Endothelial cell of umbilical vein (primary cell): ENCODE data around the gene JARID2. TPM values are rescaled to one million over a fixed set of nuclear protein-coding genes. Genes with fewer than 3 reads are reported as not detected.

ENCODE experiments used
- BruUV-seq: library from RNA; stranded (reverse); fragments of 400-500 nt; replicated peaks from 2 replicates; lab custom pipeline; 2021; lab: Mats Ljungman, UMichigan
- CTCF ChIA-PET: fragments of 300-600, 350-600 bp; sonication (Branson Sonifier 250); formaldehyde crosslinking; loops from one replicate; lab custom pipeline; 2021; ENCODE audit warnings: antibody characterized with exemption, inconsistent platforms; lab: Charles Lee
- POLR2A ChIA-PET: fragments of 300-600, 350-600 bp; sonication (Branson Sonifier 250); formaldehyde crosslinking; loops from one replicate; lab custom pipeline; 2021; ENCODE audit warnings: antibody characterized with exemption, inconsistent platforms; lab: Charles Lee
- DNase-seq: peaks from one replicate; pipeline ENCODE4 v3.0.0-alpha.2; 2011; ENCODE audit warnings: low read depth, low spot score
- FAIRE-seq: peaks from 2 replicates; lab custom pipeline; 2011; peaks lifted over from hg19 to GRCh38; lab: Jason Lieb, UNC
- H2AFZ ChIP-seq: 2 replicates; pipeline ENCODE4 v1.6.0; 2012; ENCODE audit warnings: low read depth, low read length, control low read depth, inconsistent platforms
- H3K27ac ChIP-seq: 2 replicates; pipeline ENCODE4 v1.5.1; 2011; ENCODE audit warnings: low read depth, mild to moderate bottlenecking, control low read depth, low read length, moderate library complexity; ENCODE audit not compliant: insufficient read depth
- H3K27me3 ChIP-seq, 2 experiments: 2 replicates each; pipeline versions ENCODE4 v1.6.0 to v1.6.1; 2011; ENCODE audit warnings: low read length in 2 of 2, mixed read lengths in 1 of 2; ENCODE audit not compliant: control insufficient read depth in 2 of 2, insufficient read depth in 2 of 2
- H3K36me3 ChIP-seq, 2 experiments: 2 replicates in 1 of 2; 3 replicates in 1 of 2; pipeline ENCODE4 v1.5.1; 2011; ENCODE audit warnings: low read length in 2 of 2, mild to moderate bottlenecking in 1 of 2, moderate library complexity in 1 of 2; ENCODE audit not compliant: control insufficient read depth in 2 of 2, insufficient read depth in 2 of 2; ENCODE audit errors: extremely low read depth in 1 of 2
- H3K4me1 ChIP-seq: 3 replicates; pipeline ENCODE4 v1.5.1; 2011; ENCODE audit warnings: mild to moderate bottlenecking, low read length; ENCODE audit not compliant: control insufficient read depth, insufficient read depth; ENCODE audit errors: extremely low read depth
- H3K4me2 ChIP-seq: 2 replicates; pipeline ENCODE4 v1.6.1; 2011; ENCODE audit warnings: low read length, control low read depth, mixed read lengths; ENCODE audit not compliant: insufficient read depth
- H3K4me3 ChIP-seq, 3 experiments: fragments of 200-600 bp in 1 of 3; sonication (generic), shearing (Covaris generic) in 1 of 3; replicated peaks in 1 of 3; 2 replicates each; pipeline ENCODE4 v1.5.1; 2011 to 2016; ENCODE audit warnings: control low read depth in 3 of 3, low read length in 3 of 3, mild to moderate bottlenecking in 2 of 3, inconsistent platforms in 1 of 3, low read depth in 1 of 3, moderate library complexity in 1 of 3; ENCODE audit not compliant: insufficient read depth in 1 of 3
- H3K79me2 ChIP-seq: 2 replicates; pipeline ENCODE4 v1.6.0; 2012; ENCODE audit warnings: low read length, inconsistent platforms; ENCODE audit not compliant: control insufficient read depth, insufficient read depth
- H3K9ac ChIP-seq: replicated peaks from 2 replicates; pipeline ENCODE3; 2011; ENCODE audit warnings: low read length, control low read depth; ENCODE audit not compliant: insufficient read depth; ENCODE audit errors: extremely low read depth
- H3K9me1 ChIP-seq: replicated peaks from 3 replicates; pipeline ENCODE4 v1.6.0; 2011; ENCODE audit warnings: mild to moderate bottlenecking, low read length; ENCODE audit not compliant: control insufficient read depth, insufficient read depth; ENCODE audit errors: extremely low read depth
- H3K9me3 ChIP-seq: replicated peaks from 2 replicates; pipeline ENCODE4 v1.5.1; 2012; ENCODE audit warnings: low read length, inconsistent platforms; ENCODE audit not compliant: control insufficient read depth, insufficient read depth
- H4K20me1 ChIP-seq: replicated peaks from 2 replicates; pipeline ENCODE3; 2011; ENCODE audit warnings: mild to moderate bottlenecking, low read length; ENCODE audit not compliant: control insufficient read depth, insufficient read depth; ENCODE audit errors: extremely low read depth
- CTCF ChIP-seq, 2 donors: IDR thresholded peaks; 1 replicate in 1 of 2; 2 replicates in 1 of 2; pipeline ENCODE4 v1.5.1; 2011; ENCODE audit warnings: low read length in 2 of 2, mild to moderate bottlenecking in 2 of 2, moderate library complexity in 2 of 2, control low read depth in 1 of 2, inconsistent platforms in 1 of 2, low read depth in 1 of 2; ENCODE audit not compliant: insufficient read depth in 1 of 2; ENCODE audit errors: extremely low read depth in 1 of 2
- EZH2 ChIP-seq: IDR thresholded peaks from 2 replicates; pipeline ENCODE4 v1.6.1; 2012; ENCODE audit warnings: borderline replicate concordance, low read depth, mild to moderate bottlenecking, moderate library complexity, low read length, inconsistent platforms; ENCODE audit not compliant: severe bottlenecking
- FOS ChIP-seq: IDR thresholded peaks from 2 replicates; pipeline ENCODE4 v1.6.1; 2011; ENCODE audit warnings: mild to moderate bottlenecking, low read length, moderate library complexity, borderline replicate concordance; ENCODE audit not compliant: insufficient read depth
- GATA2 ChIP-seq: IDR thresholded peaks from 2 replicates; pipeline ENCODE4 v1.7.0; 2011; ENCODE audit warnings: low read depth, mild to moderate bottlenecking, moderate library complexity, mixed read lengths, low read length; ENCODE audit not compliant: insufficient read length, insufficient read depth
- JUN ChIP-seq: IDR thresholded peaks from 2 replicates; pipeline ENCODE4 v1.6.1; 2011; ENCODE audit warnings: borderline replicate concordance, low read depth; ENCODE audit not compliant: insufficient read length, insufficient read depth
- MAX ChIP-seq: IDR thresholded peaks from 2 replicates; pipeline ENCODE4 v1.6.1; 2011; ENCODE audit not compliant: insufficient read depth, insufficient read length
- MYC ChIP-seq: IDR thresholded peaks from one replicate; pipeline ENCODE4 v1.6.1; 2011; ENCODE audit warnings: mild to moderate bottlenecking, low read depth, low read length
- POLR2A ChIP-seq: IDR thresholded peaks from 2 replicates; pipeline ENCODE4 v1.6.1; 2012; ENCODE audit warnings: low read depth, mild to moderate bottlenecking, control low read depth, low read length
- POLR2AphosphoS5 ChIP-seq: IDR thresholded peaks from 2 replicates; pipeline ENCODE4 v1.6.1; 2012; ENCODE audit warnings: low read depth, mild to moderate bottlenecking, control low read depth, low read length, moderate library complexity; ENCODE audit not compliant: insufficient read depth
- dilution Hi-C: fragments of 300-500 bp; cut with MboI; formaldehyde crosslinking; loops from one replicate; pipeline ENCODE4 v1.15.0; 2019; ENCODE audit warnings: low sequenced_read_pairs; ENCODE audit not compliant: extremely low pct_ligation_motif_present
- intact Hi-C: fragments of 100-400 bp; cut with micrococcal nuclease; formaldehyde crosslinking; loops from one replicate; pipeline ENCODE4 v1.10.0; 2022
- polyA plus RNA-seq, 4 experiments: library from polyadenylated mRNA; depleted of rRNA in 3 of 4; stranded (reverse) in 3 of 4; unstranded in 1 of 4; fragments of >200 nt; gene quantifications; 2 replicates each; pipeline versions ENCODE4 v1.2.1 to v1.2.3, GENCODE V29; 2011 to 2012; ENCODE audit warnings: missing spikeins in 1 of 4
- total RNA-seq: library from RNA; stranded (reverse); gene quantifications from 2 replicates; pipeline ENCODE4 v1.2.3, GENCODE V29; 2021

Gene JARID2
- total and polyA plus RNA-seq, 2 donors (not counting 3 experiments of a cell fraction or from before 2014, with no cell fraction given), result 2.9 to 10.6 TPM

GRCh38 chr6:15523679-15524630, 278.1 kb downstream of the JARID2 start:
- FAIRE-seq (no peak), DNase-seq (no peak)
- H3K9me3 ChIP-seq, result no peaks in the 10 kb centered on the region
- POLR2A ChIA-PET, result interaction anchor here (0.6 kb wide), 1 partner anchor 425 kb away, joined by 3 read pairs; no protein-coding TSS in a partner anchor
- no peaks in the 10 kb centered on the region for H3K27me3 ChIP-seq
- no TSS peak for BruUV-seq
- no peak overlapping the region for H3K4me2 ChIP-seq
- H3K4me3 ChIP-seq, result no peak overlapping the region
- no peak overlapping the region for H3K9ac ChIP-seq
- TF ChIP-seq CTCF (IDR thresholded peaks at IDR 0.05; ENCODE audit: extremely low read depth in 1 of 2, insufficient read depth in 1 of 2, low read depth in 1 of 2, low read length in 2 of 2) (no peak), JUN (no peak), EZH2 (no peak), MAX (no peak), POLR2A (no peak), MYC (no peak), POLR2AphosphoS5 (no peak), GATA2 (no peak), FOS (no peak)
- H4K20me1 ChIP-seq, result no peaks in the 10 kb centered on the region
- peaks cover 5 to 20% of the 10 kb centered on the region in 2 experiments for H3K36me3 ChIP-seq
- no peaks in the 10 kb centered on the region for H3K4me1 ChIP-seq
- no peaks in the 10 kb centered on the region for H3K79me2 ChIP-seq
- H3K27ac ChIP-seq, result no peak overlapping the region
- dilution Hi-C loops (no loop called here), intact Hi-C loops (no loop called here)
- H2AFZ ChIP-seq, result no peak overlapping the region
- CTCF ChIA-PET, result no interaction called here
- H3K9me1 ChIP-seq, result no peaks in the 10 kb centered on the region
